OCI-M2 (cell line): ENCODE data around the gene SLC6A13.
"Not testable (repeated sequence)": the region's sequence is repeated elsewhere in the genome, so short reads cannot be mapped to it uniquely, and the experiment has no call there.

ENCODE experiments used
- DNase-seq: peaks from one replicate; lab custom pipeline; 2025; ENCODE audit not compliant: unreplicated experiment; lab: John Stamatoyannopoulos, UW

The SLC6A13 gene

GRCh38 chr12:262817-263216 lies at the start of gene SLC6A13:
TSS of gene SLC6A13 (minus strand) at chr12:262836. CDS start at chr12:260052, 2,784 bp downstream.
- no peak for DNase-seq

GRCh38 chr12:308511-308910 lies 45.9 kb upstream of the SLC6A13 start:
- no peak for DNase-seq

- no peak for DNase-seq
Observed at GRCh38 chr12:307406-307805, 44.8 kb upstream of the SLC6A13 start.

GRCh38 chr12:304805-305204 lies 42.2 kb upstream of the SLC6A13 start:
- DNase-seq = no peak

- DNase-seq = not testable (repeated sequence)
Observed at GRCh38 chr12:302766-303165, 40.1 kb upstream of the SLC6A13 start.

GRCh38 chr12:300166-300565 lies 37.5 kb upstream of the SLC6A13 start:
- DNase-seq = not testable (repeated sequence)

- DNase-seq = not testable (repeated sequence)
Observed at GRCh38 chr12:299511-299910, 36.9 kb upstream of the SLC6A13 start.

- DNase-seq = not testable (repeated sequence)
Observed at GRCh38 chr12:298059-298458, 35.4 kb upstream of the SLC6A13 start.

GRCh38 chr12:295132-295531 lies 32.5 kb upstream of the SLC6A13 start:
- DNase-seq = no peak

- DNase-seq = no peak
Observed at GRCh38 chr12:293199-293598, 30.6 kb upstream of the SLC6A13 start.

GRCh38 chr12:292186-292585 lies 29.6 kb upstream of the SLC6A13 start:
- no peak for DNase-seq

GRCh38 chr12:291153-291723 lies 28.6 kb upstream of the SLC6A13 start:
- DNase-seq = no peak

- DNase-seq = no peak
Observed at GRCh38 chr12:288687-289086, 26.1 kb upstream of the SLC6A13 start.

- DNase-seq = no peak
Observed at GRCh38 chr12:286531-287300, 24.1 kb upstream of the SLC6A13 start.

GRCh38 chr12:278046-278445 lies 15.4 kb upstream of the SLC6A13 start:
- DNase-seq = no peak

GRCh38 chr12:275812-276211 lies 13.2 kb upstream of the SLC6A13 start:
- DNase-seq = no peak

- DNase-seq = no peak
Observed at GRCh38 chr12:273382-273781, 10.7 kb upstream of the SLC6A13 start.

GRCh38 chr12:272942-273341 lies 10.3 kb upstream of the SLC6A13 start:
- DNase-seq = no peak

- no peak for DNase-seq
Observed at GRCh38 chr12:271161-271560, 8.5 kb upstream of the SLC6A13 start.

GRCh38 chr12:269191-269590 lies 6.6 kb upstream of the SLC6A13 start:
- DNase-seq = no peak

- DNase-seq = no peak
Observed at GRCh38 chr12:268483-268840, 5.8 kb upstream of the SLC6A13 start.

GRCh38 chr12:267581-268482 lies 5.2 kb upstream of the SLC6A13 start:
- DNase-seq = no peak
